HG02885 (cell line): ENCODE measurements around the gene TFCP2.
A peak's percentile ranks its signal among the peaks of the same experiment; 100 is the strongest.

Experiments used
- ATAC-seq: cut with Tn5 transposase; IDR thresholded peaks from one replicate; pipeline ENCODE4 v1.9.1; 2021; ENCODE audit warnings: mild to moderate bottlenecking; ENCODE audit not compliant: unreplicated experiment, poor library complexity

TFCP2 gene

DNA sequence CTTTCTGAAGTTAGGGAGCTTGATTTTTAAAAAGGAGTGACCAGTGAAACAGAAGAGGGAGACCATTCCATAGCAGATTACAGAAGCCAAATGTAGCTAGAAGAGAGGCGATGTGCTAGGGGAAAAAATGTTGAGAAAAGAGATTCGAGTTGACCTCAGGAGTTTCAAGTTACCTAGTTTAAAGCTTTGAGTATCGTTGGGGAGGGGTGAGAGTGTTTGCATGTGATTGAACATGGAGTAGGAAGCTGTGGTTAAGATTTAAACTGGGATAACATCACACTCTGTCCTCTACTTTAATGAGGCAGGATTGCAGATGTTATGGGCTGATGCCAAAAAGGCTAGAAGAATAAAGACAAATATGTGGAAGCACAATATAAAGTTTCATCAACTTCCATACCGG lies 121.1 kb downstream of the TFCP2 start:
- ATAC-seq = no peak

- no peak for ATAC-seq
Measured at GRCh38 chr12:51049525-51049924, 123.4 kb downstream of the TFCP2 start.

DNA sequence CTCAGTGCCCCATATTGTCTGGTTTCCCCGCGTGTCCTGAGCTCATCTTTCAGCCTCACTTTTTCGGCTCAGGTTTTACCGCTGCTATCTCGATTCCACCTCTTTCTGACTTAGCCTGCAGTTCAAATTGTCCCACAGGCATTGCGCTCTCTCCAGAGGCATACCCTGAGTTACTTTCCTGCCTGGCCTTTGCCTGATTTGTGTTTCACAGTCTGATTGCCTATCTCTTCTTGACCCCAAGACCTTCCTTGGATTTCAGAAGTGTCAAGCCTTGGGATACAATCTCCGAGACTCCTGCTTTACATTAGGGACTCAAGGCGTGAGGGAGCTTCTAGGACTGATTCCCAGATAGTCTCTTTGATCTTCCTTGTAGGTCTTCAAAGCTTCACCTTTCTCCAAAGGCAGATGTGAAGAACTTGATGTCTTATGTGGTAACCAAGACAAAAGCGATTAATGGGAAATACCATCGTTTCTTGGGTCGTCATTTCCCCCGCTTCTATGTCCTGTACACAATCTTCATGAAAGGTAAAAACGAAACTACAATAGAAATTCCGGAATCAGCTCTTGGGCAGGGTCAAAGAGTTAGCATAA lies 124.2 kb downstream of the TFCP2 start:
- no peak for ATAC-seq

DNA sequence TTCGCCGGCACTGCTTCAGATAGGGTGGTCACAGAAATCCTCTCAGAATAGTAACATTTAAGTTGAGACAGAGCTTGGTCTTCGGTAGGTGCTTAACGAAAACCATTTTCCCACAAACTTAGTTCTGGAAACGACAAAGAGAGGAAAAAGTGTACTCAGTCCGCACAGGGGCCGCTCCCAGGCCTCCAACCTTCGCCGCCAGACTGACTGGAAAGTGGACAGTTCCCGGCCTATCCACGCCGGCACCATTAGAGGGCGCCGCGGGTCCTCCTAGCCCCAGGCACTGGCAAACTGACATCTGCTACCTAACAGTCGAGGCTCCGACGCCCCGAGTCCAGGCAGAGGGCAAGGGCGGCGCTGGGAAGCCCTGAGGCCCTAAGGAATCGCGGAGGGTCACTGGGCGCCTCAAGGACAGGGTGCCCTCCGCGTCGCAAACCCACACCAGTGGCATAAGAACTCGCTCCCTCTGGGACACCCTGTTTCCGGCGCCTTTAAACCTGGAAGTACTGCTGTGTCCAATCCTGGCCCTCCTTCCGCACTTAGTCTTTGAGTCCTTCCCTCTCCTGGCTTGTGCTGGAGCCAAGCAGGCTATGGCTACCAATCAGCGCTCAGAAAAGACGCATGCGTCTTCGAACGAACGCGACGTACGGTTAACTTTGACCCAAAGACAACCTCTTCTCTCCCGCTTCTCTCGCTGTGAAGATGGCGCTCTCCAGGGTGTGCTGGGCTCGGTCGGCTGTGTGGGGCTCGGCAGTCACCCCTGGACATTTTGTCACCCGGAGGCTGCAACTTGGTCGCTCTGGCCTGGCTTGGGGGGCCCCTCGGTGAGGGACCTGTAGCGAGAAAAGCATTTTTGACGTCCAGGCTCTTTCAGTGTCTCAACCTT lies 125.0 kb downstream of the TFCP2 start, which contains the start of gene LETMD1:
Gene LETMD1 (plus strand): TSS at position 673 of the 886 bp plus-strand sequence. CDS start 30 bp downstream, at position 703.
- peak; percentile 96 for ATAC-seq
